ENCODE measurements around the gene ZBTB16.

ZBTB16 gene

DNA sequence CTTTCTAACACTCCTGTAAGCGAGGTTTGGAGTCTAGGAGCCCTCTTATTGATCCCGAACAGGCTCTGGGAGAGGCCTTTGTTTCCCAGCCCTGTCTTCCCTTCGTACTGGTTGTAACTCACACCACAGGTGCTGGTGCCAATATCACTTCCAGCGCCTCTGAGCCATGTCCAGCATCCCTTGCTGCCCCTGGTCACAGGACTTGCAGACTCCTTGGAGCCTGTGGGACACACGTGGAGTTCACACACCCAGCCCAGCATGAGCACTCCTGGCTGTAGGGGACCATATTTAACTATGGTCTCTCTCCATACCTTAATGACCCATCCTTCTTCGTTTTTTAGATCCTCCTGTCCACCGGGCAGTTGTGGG is 2.2 kb downstream of the ZBTB16 start:
- H3K9me3 ChIP-seq (ENCODE audit: severe bottlenecking): no peaks in the 10 kb centered on the region
- no peak overlapping the region; the same call in 1 of the 2 replicates for H3K4me3 ChIP-seq (ENCODE audit: low read depth, low read length)
- H3K27ac ChIP-seq: no peak overlapping the region
- TF ChIP-seq, protein P1, sequence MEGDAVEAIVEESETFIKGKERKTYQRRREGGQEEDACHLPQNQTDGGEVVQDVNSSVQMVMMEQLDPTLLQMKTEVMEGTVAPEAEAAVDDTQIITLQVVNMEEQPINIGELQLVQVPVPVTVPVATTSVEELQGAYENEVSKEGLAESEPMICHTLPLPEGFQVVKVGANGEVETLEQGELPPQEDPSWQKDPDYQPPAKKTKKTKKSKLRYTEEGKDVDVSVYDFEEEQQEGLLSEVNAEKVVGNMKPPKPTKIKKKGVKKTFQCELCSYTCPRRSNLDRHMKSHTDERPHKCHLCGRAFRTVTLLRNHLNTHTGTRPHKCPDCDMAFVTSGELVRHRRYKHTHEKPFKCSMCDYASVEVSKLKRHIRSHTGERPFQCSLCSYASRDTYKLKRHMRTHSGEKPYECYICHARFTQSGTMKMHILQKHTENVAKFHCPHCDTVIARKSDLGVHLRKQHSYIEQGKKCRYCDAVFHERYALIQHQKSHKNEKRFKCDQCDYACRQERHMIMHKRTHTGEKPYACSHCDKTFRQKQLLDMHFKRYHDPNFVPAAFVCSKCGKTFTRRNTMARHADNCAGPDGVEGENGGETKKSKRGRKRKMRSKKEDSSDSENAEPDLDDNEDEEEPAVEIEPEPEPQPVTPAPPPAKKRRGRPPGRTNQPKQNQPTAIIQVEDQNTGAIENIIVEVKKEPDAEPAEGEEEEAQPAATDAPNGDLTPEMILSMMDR (IDR thresholded peaks at IDR 0.05; ENCODE audit: low read depth, low read length): no peak
- H3K27me3 ChIP-seq (ENCODE audit: insufficient read depth, low read depth, severe bottlenecking): peaks cover 61% of the 10 kb centered on the region
- no peaks in the 10 kb centered on the region for H3K36me3 ChIP-seq
- no peak for DNase-seq

DNA sequence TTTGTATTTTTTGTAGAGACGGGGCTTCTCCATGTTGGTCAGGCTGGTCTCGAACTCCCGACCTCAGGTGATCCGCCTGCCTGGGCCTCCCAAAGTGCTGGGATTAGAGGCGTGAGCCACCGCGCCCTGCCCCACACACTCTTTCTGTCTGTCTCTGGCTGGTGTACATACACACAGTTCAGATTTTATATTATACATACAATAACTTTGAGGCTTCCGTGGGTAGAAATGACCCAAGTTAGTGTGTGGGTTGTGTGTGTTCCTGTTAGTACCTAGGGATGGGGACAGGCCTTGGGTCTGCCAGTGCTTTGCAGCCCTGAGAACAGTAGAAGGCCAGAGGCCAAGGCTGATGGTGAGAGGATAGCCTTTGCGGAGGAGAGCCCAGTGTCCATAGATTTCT is 2.8 kb downstream of the ZBTB16 start:
- Histone ChIP-seq H3K9me3 (ENCODE audit: severe bottlenecking) (no peaks in the 10 kb centered on the region), H3K27me3 (ENCODE audit: insufficient read depth, low read depth, severe bottlenecking) (peaks cover 57% of the 10 kb centered on the region), H3K36me3 (no peaks in the 10 kb centered on the region), H3K4me3 (ENCODE audit: low read depth, low read length) (no peak overlapping the region), H3K27ac (no peak overlapping the region)
- TF ChIP-seq, protein P1 (IDR thresholded peaks at IDR 0.05; ENCODE audit: low read depth, low read length): no peak
- DNase-seq: no peak

DNA sequence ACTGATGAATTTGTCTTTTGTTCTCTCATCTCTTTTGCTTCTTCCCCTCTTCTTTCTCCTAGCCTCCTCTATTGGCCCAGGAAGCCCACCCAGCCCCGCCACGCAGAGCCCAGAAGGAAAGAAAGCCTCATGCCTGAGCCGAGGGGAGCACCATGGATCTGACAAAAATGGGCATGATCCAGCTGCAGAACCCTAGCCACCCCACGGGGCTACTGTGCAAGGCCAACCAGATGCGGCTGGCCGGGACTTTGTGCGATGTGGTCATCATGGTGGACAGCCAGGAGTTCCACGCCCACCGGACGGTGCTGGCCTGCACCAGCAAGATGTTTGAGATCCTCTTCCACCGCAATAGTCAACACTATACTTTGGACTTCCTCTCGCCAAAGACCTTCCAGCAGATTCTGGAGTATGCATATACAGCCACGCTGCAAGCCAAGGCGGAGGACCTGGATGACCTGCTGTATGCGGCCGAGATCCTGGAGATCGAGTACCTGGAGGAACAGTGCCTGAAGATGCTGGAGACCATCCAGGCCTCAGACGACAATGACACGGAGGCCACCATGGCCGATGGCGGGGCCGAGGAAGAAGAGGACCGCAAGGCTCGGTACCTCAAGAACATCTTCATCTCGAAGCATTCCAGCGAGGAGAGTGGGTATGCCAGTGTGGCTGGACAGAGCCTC is 3.8 kb downstream of the ZBTB16 start:
- Histone ChIP-seq H3K27ac (no peak overlapping the region), H3K36me3 (no peaks in the 10 kb centered on the region), H3K27me3 (ENCODE audit: insufficient read depth, low read depth, severe bottlenecking) (peaks cover 47% of the 10 kb centered on the region), H3K4me3 (ENCODE audit: low read depth, low read length) (no peak overlapping the region), H3K9me3 (ENCODE audit: severe bottlenecking) (no peaks in the 10 kb centered on the region)
- TF ChIP-seq, protein P1 (IDR thresholded peaks at IDR 0.05; ENCODE audit: low read depth, low read length): no peak
- no peak for DNase-seq

DNA sequence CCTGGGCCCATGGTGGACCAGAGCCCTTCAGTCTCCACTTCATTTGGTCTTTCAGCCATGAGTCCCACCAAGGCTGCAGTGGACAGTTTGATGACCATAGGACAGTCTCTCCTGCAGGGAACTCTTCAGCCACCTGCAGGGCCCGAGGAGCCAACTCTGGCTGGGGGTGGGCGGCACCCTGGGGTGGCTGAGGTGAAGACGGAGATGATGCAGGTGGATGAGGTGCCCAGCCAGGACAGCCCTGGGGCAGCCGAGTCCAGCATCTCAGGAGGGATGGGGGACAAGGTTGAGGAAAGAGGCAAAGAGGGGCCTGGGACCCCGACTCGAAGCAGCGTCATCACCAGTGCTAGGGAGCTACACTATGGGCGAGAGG is 4.3 kb downstream of the ZBTB16 start:
- no peak overlapping the region for H3K27ac ChIP-seq

DNA sequence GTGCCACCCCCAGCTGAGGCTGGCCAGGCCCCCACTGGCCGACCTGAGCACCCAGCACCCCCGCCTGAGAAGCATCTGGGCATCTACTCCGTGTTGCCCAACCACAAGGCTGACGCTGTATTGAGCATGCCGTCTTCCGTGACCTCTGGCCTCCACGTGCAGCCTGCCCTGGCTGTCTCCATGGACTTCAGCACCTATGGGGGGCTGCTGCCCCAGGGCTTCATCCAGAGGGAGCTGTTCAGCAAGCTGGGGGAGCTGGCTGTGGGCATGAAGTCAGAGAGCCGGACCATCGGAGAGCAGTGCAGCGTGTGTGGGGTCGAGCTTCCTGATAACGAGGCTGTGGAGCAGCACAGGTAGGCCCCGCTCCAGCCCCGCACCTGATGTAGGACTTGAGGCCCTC is 4.7 kb downstream of the ZBTB16 start:
- no peak for DNase-seq
- Histone ChIP-seq H3K4me3 (ENCODE audit: low read depth, low read length) (no peak overlapping the region), H3K36me3 (no peaks in the 10 kb centered on the region), H3K27me3 (ENCODE audit: insufficient read depth, low read depth, severe bottlenecking) (peaks cover 38% of the 10 kb centered on the region), H3K9me3 (ENCODE audit: severe bottlenecking) (no peaks in the 10 kb centered on the region), H3K27ac (no peak overlapping the region)
- TF ChIP-seq, protein P1 (IDR thresholded peaks at IDR 0.05; ENCODE audit: low read depth, low read length): no peak

More for the DNA sequence above, 4.3 kb downstream of the ZBTB16 start:
- no peak for DNase-seq
- H3K9me3 ChIP-seq (ENCODE audit: severe bottlenecking): no peaks in the 10 kb centered on the region
- peaks cover 42% of the 10 kb centered on the region for H3K27me3 ChIP-seq (ENCODE audit: insufficient read depth, low read depth, severe bottlenecking)
- no peaks in the 10 kb centered on the region for H3K36me3 ChIP-seq
- H3K4me3 ChIP-seq (ENCODE audit: low read depth, low read length): no peak overlapping the region
- TF ChIP-seq, protein P1 (IDR thresholded peaks at IDR 0.05; ENCODE audit: low read depth, low read length): no peak

DNA sequence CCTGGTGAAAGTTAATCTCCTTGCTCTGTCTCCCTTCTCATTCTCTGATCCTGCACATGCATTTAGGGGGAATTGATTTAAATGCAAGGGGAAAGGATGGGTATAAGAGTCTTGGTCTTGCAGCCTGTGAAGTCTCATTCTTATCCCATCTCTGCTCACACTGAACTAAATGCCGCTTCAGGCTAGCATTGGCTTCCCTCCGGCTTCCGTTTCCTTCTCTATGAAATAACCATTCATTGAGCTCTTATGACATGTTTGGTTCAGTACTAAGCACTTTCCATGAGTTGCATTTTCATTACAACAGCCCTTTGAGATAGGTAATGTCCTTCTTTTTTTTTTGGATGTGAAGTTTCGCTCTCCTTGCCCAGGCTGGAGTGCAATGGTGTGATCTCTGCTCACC is 5.6 kb downstream of the ZBTB16 start:
- Histone ChIP-seq H3K4me3 (ENCODE audit: low read depth, low read length) (no peak overlapping the region), H3K36me3 (no peaks in the 10 kb centered on the region), H3K27me3 (ENCODE audit: insufficient read depth, low read depth, severe bottlenecking) (peaks cover 30% of the 10 kb centered on the region), H3K27ac (no peak overlapping the region), H3K9me3 (ENCODE audit: severe bottlenecking) (no peaks in the 10 kb centered on the region)
- DNase-seq: no peak
- TF ChIP-seq, protein P1 (IDR thresholded peaks at IDR 0.05; ENCODE audit: low read depth, low read length): no peak

Data from WERI-Rb-1 (cell line).